GM23248 (cell line): ENCODE measurements around the gene SGTB.

ENCODE experiments used
- EZH2 ChIP-seq: fragments of 200-600 bp; sonication (generic); IDR thresholded peaks from 2 replicates; pipeline ENCODE4 v1.6.1; 2018; ENCODE audit warnings: antibody characterized with exemption, mild to moderate bottlenecking; ENCODE audit not compliant: insufficient read depth, poor library complexity, severe bottlenecking
- EZH2phosphoT487 ChIP-seq: fragments of 200-600 bp; sonication (generic); IDR thresholded peaks from 2 replicates; pipeline ENCODE4 v1.6.1; 2018; ENCODE audit warnings: antibody characterized with exemption, moderate library complexity, mild to moderate bottlenecking, low read depth; ENCODE audit not compliant: insufficient read depth

GRCh38 chr5:65623482-65623881 is 98.4 kb downstream of the SGTB start:
- TF ChIP-seq EZH2 (no peak), EZH2phosphoT487 (no peak)
